ENCODE measurements around the gene ARHGAP6.

Gene ARHGAP6

GRCh38 chrX:11197671-11198070, 468.0 kb downstream of the ARHGAP6 start:
- in situ Hi-C loops (cut with HindIII; ENCODE audit: low sequenced_read_pairs), result no loop called here

GRCh38 chrX:11196476-11196875, 469.2 kb downstream of the ARHGAP6 start:
- in situ Hi-C loops (cut with HindIII; ENCODE audit: low sequenced_read_pairs), result no loop called here

DNA sequence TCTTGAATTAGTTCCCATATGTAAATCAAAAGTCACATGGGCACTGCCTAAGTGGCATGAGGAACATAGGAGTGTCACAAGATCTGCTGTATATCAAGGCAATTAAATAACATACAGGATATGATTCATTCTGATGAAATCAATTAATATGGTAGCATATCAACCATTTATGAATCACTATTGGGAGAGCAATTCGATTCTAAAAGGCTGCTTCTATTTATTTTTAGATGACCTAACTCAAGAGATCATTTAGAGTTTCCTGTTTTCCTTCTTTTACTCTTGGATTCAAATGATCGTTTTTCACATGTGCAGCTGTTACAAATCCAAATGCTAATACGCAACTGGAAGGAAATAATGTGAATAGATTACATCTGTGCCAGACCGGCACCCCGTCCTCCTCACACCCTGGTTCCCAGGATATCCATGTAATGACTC, 472.7 kb downstream of the ARHGAP6 start:
- in situ Hi-C loops (cut with HindIII; ENCODE audit: low sequenced_read_pairs), result no loop called here

DNA sequence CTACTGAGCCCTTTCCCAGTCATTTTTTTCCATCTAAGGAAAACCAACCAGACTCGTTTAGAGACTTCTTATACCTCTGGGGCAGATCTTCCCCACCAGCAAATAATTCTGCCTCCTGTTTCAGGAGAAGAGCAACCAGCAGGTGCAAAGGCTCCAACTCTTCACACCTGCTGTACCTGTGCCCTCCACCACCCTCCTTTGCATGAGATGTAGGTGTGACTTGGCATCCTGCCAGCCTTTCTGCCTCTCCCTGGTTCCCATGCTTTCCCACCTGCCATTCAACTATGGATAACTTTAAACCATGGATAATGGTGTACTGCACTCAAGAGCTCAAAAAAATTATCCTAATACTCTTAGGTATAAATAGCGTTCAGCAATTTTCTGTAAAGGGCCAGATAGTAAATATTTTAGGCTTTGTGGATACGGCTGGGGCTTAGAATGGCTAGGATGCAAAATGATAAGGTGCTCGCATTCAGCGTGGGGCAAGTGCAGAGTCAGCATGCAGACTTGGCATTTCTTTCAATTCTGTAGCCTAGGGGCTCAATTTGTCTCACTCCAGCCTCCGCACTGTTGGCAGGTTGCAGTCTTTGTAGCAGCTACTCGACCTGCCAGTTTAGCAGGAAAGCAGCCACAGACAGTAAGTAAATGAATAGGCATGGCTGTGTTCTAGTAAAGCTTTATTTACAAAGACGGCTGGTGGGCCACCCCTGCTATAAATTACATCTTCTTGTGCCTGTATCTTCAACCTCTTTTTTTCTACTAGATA, 474.8 kb downstream of the ARHGAP6 start:
- in situ Hi-C loops (cut with HindIII; ENCODE audit: low sequenced_read_pairs), result no loop called here

DNA sequence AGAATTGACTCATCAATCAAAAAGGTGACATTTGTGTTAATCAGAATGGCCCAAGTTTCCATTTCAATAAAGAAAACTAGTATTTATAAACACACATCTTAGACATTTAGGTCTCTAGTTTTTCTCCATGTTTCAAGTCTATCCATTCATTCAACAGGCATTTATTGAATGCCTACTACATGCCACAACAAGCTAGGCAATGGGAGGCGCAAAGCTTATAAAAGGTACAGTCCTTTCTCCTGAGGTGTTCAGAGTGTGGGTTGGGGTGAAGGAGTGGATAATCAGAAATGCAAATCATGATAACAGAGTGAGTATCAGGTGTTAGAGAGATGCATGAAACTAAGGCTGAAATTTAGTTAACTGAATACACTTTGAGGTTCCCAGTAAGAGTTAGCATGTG, 476.6 kb downstream of the ARHGAP6 start:
- in situ Hi-C loops (cut with HindIII; ENCODE audit: low sequenced_read_pairs), result no loop called here

- in situ Hi-C loops (cut with HindIII; ENCODE audit: low sequenced_read_pairs), result no loop called here
Measured at GRCh38 chrX:11188664-11189063, 477.1 kb downstream of the ARHGAP6 start.

- in situ Hi-C loops (cut with HindIII; ENCODE audit: low sequenced_read_pairs), result no loop called here
Measured at GRCh38 chrX:11187001-11187400, 478.7 kb downstream of the ARHGAP6 start.

GRCh38 chrX:11185861-11186260, 479.9 kb downstream of the ARHGAP6 start:
- in situ Hi-C loops (cut with HindIII; ENCODE audit: low sequenced_read_pairs), result no loop called here

DNA sequence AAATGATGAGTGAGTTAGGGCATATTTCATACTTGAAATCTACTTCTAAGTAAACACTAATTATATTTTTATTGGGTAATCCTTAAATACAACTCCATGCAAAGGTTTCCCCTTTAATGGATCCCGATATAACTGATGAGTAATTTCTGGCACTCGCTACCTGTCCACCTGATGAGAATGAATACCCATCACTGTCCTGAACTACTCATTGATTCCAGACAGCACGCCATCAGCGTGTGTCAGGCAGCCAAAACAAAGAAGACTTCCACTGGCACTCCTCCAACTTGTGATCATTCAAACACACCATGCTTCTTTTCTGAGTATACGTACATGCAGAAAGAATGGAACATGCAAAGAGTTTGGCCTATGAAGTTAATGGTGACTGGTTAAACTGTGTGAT, 485.1 kb downstream of the ARHGAP6 start:
- in situ Hi-C loops (cut with HindIII; ENCODE audit: low sequenced_read_pairs), result no loop called here

DNA sequence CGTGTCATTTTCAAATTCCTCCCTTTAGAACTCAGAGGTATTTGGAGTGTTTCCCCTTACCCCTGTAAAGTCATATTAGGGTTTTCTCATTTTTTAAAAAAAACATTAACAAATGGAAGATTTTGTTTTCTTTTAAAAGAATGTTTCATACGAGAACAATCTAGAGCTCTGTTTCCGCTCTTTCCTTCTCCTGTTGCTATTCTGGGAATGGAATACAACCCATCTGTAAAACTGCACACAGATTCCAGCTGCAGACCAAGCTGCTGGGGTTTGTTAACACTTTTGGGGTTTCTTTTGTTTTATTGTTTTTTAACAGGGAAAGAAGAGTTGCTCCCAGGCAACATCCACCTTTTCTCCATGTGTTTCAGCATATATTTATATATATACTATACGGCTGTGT, 493.3 kb downstream of the ARHGAP6 start:
- in situ Hi-C loops (cut with HindIII; ENCODE audit: low sequenced_read_pairs), result no loop called here

- in situ Hi-C loops (cut with HindIII; ENCODE audit: low sequenced_read_pairs), result no loop called here
Measured at GRCh38 chrX:11171956-11172355, 493.8 kb downstream of the ARHGAP6 start.

DNA sequence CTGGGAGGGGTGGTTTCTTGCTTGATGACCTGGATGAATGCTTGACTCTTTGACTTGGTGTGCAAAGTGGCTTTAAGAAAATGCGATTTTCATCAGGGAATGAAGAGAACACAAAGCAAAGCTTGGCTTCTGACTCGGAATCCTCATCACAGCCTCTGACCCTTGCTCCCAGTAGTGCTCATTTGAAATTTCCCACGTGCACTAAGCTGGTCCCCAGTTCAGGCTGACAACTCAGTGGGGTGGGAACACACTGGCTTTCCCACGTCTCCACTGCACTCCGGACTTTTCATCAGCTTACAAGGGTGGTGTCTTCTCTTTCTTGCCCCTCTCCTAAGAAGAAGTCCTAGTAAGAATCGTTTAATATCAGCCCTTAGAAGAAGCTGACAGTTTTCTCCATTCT, 501.3 kb downstream of the ARHGAP6 start:
- in situ Hi-C loops (cut with HindIII; ENCODE audit: low sequenced_read_pairs), result no loop called here

GRCh38 chrX:11159149-11159548, 506.6 kb downstream of the ARHGAP6 start:
- in situ Hi-C loops (cut with HindIII; ENCODE audit: low sequenced_read_pairs), result no loop called here

DNA sequence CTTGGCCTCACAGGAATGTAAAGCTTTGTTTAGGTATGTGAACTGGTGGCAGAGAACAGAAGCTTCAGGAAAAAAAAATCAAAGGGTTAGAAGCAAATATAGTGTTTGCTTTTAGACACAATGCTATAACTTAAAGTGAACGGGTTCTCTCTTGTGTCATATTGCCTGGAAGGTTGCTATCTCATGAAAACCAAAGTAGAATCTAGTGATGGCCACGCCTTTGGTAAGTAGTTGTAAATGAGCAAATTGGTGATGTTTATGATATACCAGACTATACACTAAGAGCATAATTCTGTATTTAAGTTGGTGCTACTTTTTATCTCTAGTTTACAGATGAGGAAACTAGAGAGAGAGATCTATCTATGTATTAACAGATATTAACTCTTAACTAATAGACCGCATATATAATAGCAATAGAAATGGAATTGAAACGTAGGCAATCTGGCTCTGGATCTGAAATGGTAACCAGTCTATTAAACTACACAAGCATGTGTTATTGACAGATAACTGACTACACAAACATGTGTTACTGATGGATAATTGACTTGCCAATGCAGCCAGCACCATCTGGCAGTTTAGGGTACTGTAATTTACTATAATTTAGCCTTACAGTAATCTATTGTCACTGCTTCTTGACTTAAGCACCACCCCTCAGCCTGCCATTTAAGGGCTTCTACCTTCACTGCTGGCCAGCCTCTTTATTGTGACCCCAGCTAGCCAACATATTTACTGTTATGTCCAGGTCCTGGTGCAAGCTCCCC, 513.7 kb downstream of the ARHGAP6 start:
- in situ Hi-C loops (cut with HindIII; ENCODE audit: low sequenced_read_pairs), result no loop called here

DNA sequence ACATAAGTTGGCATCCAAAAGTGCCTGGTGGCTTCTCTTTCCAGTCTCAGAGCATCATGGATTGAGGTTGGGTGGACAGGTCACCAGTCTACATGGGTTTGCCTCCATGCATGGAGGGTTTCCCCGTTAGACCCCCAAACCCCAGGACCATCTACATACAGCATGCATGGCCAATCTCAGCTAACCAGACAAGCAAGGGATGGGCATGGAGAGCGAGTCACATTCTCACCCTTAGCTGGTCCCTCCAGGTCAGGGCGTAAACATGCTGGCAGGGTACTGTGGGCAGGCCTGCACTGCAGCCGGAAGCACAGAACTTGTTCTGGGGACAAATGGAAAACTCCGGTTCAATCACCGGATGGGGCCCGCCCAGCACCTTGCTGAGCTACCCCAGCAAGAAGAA, 517.3 kb downstream of the ARHGAP6 start:
- in situ Hi-C loops (cut with HindIII; ENCODE audit: low sequenced_read_pairs), result no loop called here

- in situ Hi-C loops (cut with HindIII; ENCODE audit: low sequenced_read_pairs), result no loop called here
Measured at GRCh38 chrX:11146411-11146810, 519.3 kb downstream of the ARHGAP6 start.

DNA sequence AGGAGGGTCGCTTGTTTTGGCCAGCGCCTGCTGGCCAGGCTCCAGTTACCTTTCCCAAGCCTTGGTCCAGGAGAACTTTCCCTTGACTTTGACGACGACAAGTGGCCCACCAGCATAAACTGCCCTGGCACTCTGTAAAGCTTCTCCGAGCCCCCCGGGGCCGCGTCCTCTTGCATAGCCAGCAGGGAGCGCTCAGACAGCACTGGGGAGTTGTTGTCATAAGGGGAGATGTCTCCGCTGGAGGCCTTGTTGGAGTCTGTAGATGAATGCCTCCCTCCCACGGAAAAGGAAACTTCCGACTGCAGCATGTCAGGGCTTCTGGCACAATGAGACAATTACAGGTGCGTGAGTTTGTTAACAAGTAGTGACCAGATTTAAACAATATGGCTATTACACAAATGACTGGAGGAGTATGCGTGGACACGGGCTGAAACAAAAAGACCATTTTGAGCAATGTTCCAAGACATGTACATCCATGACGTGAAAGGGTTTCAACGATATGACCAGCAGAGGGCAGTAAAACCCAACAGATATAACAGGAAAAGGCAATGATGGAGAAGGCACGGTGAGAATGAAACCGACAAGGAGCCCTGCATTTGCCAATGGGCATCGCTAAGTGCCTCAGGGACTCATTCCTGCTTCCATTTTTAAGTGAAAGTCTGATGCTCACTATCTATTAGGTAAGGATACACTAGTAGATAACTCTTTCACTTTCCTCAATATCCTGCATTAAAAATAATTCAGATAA, 521.6 kb downstream of the ARHGAP6 start:
- in situ Hi-C loops (cut with HindIII; ENCODE audit: low sequenced_read_pairs), result no loop called here

- in situ Hi-C loops (cut with HindIII; ENCODE audit: low sequenced_read_pairs), result no loop called here
Measured at GRCh38 chrX:11138498-11139390, 527.0 kb downstream of the ARHGAP6 start.

DNA sequence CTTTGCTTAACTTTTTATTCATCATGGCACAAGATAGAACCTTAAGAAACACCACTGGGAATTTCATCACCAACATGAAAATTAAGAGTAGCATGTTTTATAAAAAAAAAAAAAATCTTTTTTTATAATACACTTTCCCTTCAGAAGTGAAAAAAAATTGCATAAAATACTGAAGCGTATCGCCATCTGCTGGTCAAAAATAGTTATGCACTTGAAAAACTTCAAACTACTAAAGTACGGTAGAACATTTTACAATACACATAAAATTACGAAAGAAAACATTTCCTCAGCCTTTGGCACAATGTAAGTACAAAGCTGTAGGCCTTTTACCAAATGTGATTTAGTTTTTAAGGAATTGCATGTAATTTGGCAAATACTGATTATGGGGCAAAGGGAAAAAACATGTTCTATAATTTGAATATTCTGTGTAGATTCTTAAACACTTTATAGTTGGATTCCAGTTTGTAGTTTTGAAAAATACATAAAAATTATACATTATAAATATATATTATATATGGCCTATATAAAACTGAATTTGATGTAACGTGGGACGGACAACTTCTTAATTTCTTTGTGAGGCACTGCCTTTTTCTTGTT, 528.1 kb downstream of the ARHGAP6 start:
- in situ Hi-C loops (cut with HindIII; ENCODE audit: low sequenced_read_pairs), result no loop called here

DNA sequence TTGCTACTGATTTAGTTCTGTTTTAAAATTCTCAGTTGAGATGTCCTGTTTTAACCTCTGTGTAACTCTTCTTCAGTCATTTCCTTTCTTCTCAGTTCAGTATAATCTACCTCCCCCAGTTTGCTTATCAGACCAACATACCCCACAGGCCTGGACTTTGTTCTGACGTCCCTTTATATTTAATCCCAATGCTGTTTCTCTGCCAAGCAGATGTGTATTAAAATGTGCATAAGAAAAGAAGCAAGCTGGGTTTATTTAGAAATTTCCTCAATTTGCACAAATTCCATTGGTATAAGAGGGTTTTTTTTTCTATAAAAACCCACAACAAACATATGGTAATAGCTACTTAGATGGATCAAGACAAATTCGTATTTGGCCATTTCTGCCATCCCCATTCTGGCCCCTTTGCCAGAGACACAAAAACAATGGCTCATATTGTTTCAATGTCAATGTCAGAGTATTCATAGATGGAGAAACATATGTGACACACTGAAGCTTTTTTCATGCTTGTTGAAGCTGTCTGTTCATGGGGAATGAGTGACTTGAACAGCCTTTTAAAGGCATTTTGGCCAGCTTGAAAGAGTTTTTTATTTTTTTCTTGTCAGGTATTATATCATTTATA, 530.0 kb downstream of the ARHGAP6 start:
- in situ Hi-C loops (cut with HindIII; ENCODE audit: low sequenced_read_pairs), result no loop called here

Data from endothelial cell of hepatic sinusoid (primary cell).